Hematopoietic multipotent progenitor cell treated with erythropoietin and hydrocortisone succinate and interleukin-3 and kit ligand, for 15 days (in vitro differentiated cells): ENCODE data around the gene ANKH.
"Not testable (repeated sequence)": the region's sequence is repeated elsewhere in the genome, so short reads cannot be mapped to it uniquely, and the experiment has no call there.

Experiments
- DNase-seq: peaks from one replicate; pipeline ENCODE4 v3.0.0-alpha.2; 2015; ENCODE audit warnings: low spot score

Gene ANKH

GRCh38 chr5:14826714-14827113 lies 44.9 kb downstream of the ANKH start:
- no peak for DNase-seq

- no peak for DNase-seq
Measured at GRCh38 chr5:14825977-14826376, 45.6 kb downstream of the ANKH start.

GRCh38 chr5:14824499-14824898 lies 47.1 kb downstream of the ANKH start:
- DNase-seq, result no peak

GRCh38 chr5:14821100-14821845 lies 50.3 kb downstream of the ANKH start:
- DNase-seq, result no peak

GRCh38 chr5:14818931-14819790 lies 52.4 kb downstream of the ANKH start:
- no peak for DNase-seq

- DNase-seq, result not testable (repeated sequence)
Measured at GRCh38 chr5:14817762-14818136, 53.8 kb downstream of the ANKH start.

- no peak for DNase-seq
Measured at GRCh38 chr5:14816999-14817761, 54.4 kb downstream of the ANKH start.

GRCh38 chr5:14816374-14816998 lies 55.1 kb downstream of the ANKH start:
- no peak for DNase-seq

- DNase-seq, result no peak
Measured at GRCh38 chr5:14813747-14814146, 57.8 kb downstream of the ANKH start.

GRCh38 chr5:14812166-14812565 lies 59.4 kb downstream of the ANKH start:
- no peak for DNase-seq

GRCh38 chr5:14810928-14811572 lies 60.5 kb downstream of the ANKH start:
- DNase-seq, result no peak

- no peak for DNase-seq
Measured at GRCh38 chr5:14810282-14810681, 61.3 kb downstream of the ANKH start.

- no peak for DNase-seq
Measured at GRCh38 chr5:14809369-14810155, 62.0 kb downstream of the ANKH start.

- no peak for DNase-seq
Measured at GRCh38 chr5:14807471-14807870, 64.1 kb downstream of the ANKH start.

- DNase-seq, result no peak
Measured at GRCh38 chr5:14806456-14806855, 65.1 kb downstream of the ANKH start.

GRCh38 chr5:14802541-14802940 lies 69.0 kb downstream of the ANKH start:
- DNase-seq, result no peak

- no peak for DNase-seq
Measured at GRCh38 chr5:14801792-14802191, 69.8 kb downstream of the ANKH start.

- DNase-seq, result not testable (repeated sequence)
Measured at GRCh38 chr5:14797385-14797784, 74.2 kb downstream of the ANKH start.

GRCh38 chr5:14794583-14795230 lies 76.9 kb downstream of the ANKH start:
- DNase-seq, result no peak

- no peak for DNase-seq
Measured at GRCh38 chr5:14793851-14794250, 77.7 kb downstream of the ANKH start.
